NCI-H187 treated with DMSO at 0.1 percent for 48 hours (cell line): ENCODE data around the gene RCOR1.
"Not testable (repeated sequence)": the region's sequence is repeated elsewhere in the genome, so short reads cannot be mapped to it uniquely, and the experiment has no call there.

ENCODE experiments used
- DNase-seq: peaks from one replicate; lab custom pipeline; 2025; lab: John Stamatoyannopoulos, UW

Gene RCOR1

DNA sequence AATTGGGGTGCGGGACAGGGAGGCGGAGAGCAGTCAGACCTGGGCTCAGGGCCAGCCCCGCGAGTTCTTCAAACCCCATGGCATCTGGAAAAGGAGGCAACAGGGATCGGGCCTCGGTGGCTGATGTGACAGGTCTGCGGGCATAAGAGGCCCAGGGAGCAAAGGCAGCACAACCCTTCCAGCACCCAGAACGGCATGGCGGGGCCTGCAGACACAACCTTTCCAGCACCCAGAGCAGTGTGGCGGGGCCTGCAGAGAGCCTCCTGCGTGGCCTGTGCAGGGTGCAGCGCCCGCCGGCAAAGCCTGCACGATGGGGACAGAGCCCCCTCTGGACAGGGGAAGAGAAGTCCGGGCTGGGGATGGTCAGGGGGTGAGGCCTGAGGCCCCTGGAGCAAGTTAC lies 158.6 kb downstream of the RCOR1 start:
- no peak for DNase-seq

DNA sequence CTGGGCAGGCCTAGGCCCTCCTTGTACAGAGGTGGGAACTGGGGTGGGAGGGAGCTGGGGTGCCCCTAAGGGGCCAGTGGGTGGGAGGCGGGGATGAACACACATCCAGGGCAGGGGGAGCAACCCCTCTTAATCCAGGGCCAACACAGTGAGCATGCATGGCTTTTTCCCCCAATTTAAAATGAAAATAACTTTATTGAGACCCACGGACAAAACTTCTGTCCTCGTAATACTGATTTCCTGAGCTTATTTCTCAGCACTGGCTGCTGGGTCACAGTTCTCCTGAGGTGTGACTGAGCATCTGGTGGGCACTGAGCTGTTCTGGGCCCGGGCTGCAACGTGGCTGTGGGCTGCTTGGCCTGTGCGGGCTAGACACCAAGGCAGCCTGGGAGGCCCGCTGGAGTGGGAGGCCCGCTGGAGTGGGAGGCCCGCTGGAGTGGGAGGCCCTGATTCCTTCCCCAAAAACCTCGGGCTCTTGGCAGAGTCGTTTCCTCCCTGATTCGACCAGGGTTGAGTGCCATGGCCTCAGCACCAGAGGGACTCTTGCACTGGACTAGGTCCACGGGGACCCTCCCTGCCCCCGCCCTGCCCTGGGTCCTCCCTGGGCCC lies 159.9 kb downstream of the RCOR1 start:
- DNase-seq: no peak

- no peak for DNase-seq
Observed at GRCh38 chr14:102754370-102755262, 162.2 kb downstream of the RCOR1 start.

- DNase-seq: no peak
Observed at GRCh38 chr14:102757646-102758045, 165.2 kb downstream of the RCOR1 start.

GRCh38 chr14:102758087-102758486 lies 165.6 kb downstream of the RCOR1 start:
- no peak for DNase-seq

- DNase-seq: no peak
Observed at GRCh38 chr14:102759456-102760187, 167.2 kb downstream of the RCOR1 start.

- DNase-seq: no peak
Observed at GRCh38 chr14:102760496-102761193, 168.2 kb downstream of the RCOR1 start.

- no peak for DNase-seq
Observed at GRCh38 chr14:102761206-102761605, 168.8 kb downstream of the RCOR1 start.

GRCh38 chr14:102764220-102764671 lies 171.8 kb downstream of the RCOR1 start:
- no peak for DNase-seq

- not testable (repeated sequence) for DNase-seq
Observed at GRCh38 chr14:102765770-102766169, 173.3 kb downstream of the RCOR1 start.

DNA sequence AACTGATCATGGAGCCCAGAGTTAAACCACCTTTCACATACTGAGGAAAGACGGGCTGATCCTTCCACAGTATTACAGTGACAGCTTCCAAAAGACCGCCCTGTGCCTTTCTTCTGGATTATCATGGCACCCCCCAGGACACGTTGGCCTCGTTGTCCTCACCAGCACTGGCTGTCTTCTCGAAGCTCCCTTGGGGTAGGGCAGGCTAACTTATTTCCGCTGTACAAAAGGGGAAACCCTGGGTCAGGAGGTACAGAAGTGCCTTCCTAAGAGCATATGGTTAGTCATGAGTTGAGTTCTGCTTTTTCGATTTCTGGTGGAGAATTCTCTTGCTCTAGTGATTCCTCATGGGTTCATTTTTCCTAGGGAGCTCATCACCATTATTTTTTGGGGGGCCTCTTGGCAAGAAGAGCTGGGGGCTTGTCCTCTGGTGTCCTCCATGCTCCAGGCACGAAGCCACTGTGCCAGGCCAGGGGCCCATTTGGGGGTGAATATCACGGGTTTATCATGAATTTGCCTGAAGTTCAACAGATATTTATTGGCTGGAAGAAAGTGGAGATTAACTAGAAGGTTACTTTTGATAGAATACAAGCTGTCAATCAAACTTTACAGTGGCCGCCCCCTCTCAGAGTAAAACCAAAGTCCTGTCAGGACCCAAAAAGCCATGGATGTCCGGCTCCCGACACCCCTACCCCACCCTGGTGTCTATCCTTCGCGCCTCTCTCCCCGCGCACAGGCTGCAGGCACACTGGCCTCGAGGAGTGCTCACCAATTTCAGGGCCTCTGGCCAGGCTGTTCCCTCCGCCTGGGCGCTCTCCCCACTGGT lies 176.0 kb downstream of the RCOR1 start:
- no peak for DNase-seq

DNA sequence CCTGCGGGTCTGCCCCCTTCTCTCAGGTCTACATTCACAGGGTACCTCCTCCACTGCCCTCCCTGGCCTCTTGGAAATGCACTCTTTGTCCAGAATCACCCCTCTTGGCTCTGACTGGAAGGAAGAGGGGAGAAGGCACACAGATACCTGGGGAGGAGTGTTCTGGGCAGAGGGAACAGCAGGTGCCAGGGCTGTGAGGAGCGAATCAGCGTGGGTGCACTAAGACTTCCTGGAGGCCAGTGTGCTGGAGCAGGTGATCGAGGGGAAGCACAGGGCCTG lies 176.5 kb downstream of the RCOR1 start:
- DNase-seq: no peak

DNA sequence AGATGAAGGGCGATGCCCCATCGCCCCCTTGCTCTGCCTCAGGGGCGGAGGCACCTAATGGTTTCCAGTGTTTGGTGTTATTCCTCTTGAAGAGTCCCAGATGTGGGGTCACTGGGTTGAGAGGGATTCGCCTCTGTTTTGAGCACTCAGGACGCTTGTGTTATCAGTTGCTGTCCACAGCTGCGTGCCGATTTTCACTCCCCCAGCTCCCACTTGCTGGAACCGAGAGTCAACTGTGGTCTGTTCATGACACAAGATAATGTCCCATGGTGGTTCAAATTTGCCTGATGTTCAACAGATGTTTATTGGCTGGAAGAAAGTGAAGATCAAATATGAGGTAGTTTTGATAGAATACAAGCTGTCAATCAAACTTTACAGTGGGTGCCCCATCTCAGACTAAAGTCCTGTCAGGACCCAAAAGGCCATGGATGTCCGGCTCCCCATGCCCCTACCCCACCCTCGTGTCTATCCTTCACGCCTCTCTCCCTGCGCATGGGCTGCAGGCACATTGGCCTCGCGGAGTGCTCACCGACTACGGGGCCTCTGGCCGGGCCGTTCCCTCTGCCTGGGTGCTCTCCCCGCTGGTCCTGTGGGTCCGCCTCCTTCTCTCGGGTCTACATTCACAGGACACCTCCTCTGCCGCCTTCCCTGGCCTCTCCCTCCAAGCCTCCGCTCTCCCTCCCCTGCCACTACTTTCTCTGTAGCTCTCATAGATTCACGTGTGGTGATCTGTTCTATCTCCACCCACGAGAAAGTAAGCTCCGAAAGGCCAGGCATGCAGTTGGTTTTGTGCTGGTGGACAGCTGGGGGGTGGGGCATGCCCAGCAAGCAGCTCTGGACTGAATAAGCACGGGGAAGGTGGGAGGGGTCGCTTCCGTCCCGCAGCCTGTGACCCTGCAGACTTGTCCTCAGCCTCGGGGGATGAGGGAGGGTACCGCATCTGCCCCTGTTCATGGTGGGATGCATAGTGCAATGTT lies 178.0 kb downstream of the RCOR1 start:
- DNase-seq: no peak

DNA sequence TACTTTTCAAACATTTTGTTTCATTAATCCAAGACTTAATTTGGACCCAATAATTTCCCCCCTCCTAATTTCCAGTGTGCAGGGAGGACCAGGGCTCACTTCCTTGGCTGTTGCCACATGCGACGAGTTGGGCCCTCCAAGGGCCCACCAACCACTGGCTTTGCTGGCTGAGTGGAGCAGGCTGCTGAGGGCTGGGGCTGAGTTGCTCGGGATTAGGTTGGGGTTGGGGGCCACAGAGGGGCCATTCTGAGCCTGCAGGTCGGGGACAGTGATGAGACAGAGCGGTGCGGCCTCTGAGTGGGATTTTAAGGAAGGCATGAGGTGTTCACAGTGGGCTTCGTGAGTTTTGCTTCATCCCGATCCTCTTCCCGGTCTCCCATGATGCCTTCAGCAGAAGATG lies 178.7 kb downstream of the RCOR1 start:
- DNase-seq: no peak

DNA sequence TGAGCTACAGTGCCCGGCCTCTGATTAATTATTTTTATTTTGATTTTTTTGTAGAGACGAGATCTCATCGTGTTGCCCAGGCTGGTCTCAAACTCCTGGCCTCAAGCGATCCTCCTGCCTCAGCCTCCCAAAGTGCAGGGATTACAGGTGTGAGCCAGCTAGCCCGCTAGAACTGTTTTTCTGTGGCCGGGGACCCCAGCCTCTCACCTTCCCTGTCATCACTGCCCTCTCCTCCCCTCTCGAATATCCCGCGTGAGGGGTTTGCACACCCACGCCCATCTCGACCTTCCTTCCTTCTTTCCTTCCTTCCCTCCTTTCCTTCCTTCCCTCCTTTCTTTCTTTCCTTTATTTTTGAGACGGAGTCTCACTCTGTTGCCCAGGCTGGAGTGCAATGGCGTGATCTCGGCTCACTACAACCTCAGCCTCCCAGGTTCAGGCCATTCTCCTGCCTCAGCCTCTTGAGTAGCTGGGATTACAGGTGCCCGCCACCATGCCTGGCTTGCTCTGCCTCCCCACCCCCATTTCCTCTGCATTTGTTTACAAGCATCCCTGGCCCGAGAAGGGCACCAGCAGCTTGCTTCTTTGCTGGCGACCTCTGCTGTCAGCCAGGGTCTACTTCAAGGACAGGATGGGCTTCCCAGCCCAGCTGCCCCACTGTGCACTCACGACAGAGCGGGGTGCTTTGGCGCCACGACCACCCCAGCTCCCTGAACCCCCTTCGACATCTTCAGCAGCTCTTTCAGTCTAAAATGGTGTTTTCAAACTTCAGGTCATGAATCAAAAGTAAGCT lies 180.5 kb downstream of the RCOR1 start:
- no peak for DNase-seq

DNA sequence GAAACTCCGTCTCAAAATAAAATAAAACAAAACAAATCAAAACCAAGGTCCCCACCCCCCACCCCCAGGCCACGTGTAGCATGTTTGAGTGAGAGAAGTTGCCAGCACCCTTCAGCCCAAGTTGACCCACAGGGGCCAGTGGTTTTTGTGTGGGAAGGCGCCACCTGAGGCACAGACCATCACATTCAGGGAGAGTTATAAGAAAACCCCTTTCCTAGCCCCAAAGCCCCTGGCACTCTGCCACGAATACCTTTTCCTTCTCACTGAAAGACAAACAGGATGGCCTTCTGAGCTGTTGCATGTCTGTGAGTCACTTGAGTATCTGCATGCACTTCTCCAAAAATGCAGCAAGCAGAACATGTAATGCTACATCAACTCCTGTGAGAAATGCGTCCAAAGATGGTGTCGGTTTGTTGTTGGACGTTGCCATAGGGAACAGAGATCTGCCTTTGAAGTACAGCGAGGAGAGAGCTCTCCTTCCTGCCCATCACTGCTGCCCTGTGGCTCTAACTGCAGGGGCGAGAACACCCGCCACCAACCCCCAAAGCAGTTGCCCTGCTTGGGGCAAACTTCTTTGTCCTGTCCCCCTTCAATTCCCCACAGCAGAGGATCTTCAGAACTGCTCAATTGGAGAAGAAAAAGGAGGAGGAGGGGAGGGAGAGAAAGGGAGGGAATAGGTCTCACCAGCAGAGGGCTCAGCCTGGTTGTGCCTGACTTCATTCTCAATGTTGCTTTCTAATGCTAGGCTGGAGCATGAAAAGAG lies 182.1 kb downstream of the RCOR1 start:
- peak; percentile 41 for DNase-seq

GRCh38 chr14:102775855-102776760 lies 183.7 kb downstream of the RCOR1 start:
- no peak for DNase-seq
